B cell (primary cell): ENCODE measurements around the gene SLC6A6.

Source experiments
- EZH2 ChIP-seq: IDR thresholded peaks from 2 replicates; pipeline ENCODE4 v1.6.1; 2012; ENCODE audit warnings: borderline replicate concordance, low read depth, mild to moderate bottlenecking, moderate library complexity, low read length; ENCODE audit not compliant: insufficient read depth, poor library complexity, severe bottlenecking
- TF ChIP-seq, protein P1 (sequence below): fragments of 200-600 bp; IDR thresholded peaks from one replicate; pipeline ENCODE4 v1.8.0; 2022; ENCODE audit warnings: antibody characterized with exemption, mild to moderate bottlenecking

DNA sequence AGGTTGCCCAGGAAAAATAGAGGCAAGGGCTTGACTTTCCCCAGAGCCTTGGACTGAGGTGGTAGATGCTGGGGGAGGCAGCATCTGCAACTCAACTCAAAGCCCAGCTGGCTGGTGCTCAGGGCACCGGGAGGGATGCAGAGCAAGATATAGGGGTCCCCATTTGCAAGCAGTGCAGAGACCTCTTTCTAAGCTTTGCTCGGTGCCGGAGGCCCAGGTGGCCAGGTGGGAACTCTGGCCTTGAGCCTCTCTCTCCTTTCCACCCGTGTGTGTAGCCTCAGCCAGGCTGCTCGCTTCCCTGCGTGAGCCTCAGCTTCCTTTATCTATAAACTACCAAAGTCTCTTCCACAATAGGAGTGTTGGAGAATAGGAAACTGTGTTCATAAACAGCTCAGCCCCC, 36.5 kb downstream of the SLC6A6 start:
- TF ChIP-seq, protein P1, sequence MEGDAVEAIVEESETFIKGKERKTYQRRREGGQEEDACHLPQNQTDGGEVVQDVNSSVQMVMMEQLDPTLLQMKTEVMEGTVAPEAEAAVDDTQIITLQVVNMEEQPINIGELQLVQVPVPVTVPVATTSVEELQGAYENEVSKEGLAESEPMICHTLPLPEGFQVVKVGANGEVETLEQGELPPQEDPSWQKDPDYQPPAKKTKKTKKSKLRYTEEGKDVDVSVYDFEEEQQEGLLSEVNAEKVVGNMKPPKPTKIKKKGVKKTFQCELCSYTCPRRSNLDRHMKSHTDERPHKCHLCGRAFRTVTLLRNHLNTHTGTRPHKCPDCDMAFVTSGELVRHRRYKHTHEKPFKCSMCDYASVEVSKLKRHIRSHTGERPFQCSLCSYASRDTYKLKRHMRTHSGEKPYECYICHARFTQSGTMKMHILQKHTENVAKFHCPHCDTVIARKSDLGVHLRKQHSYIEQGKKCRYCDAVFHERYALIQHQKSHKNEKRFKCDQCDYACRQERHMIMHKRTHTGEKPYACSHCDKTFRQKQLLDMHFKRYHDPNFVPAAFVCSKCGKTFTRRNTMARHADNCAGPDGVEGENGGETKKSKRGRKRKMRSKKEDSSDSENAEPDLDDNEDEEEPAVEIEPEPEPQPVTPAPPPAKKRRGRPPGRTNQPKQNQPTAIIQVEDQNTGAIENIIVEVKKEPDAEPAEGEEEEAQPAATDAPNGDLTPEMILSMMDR: no peak
- TF ChIP-seq EZH2: no peak
